DMS53 (cell line): ENCODE measurements around the gene SPDYE1.

Experiments used
- DNase-seq: peaks from one replicate; lab custom pipeline; 2025; lab: John Stamatoyannopoulos, UW

The SPDYE1 gene

GRCh38 chr7:44044315-44045225 lies 46.9 kb downstream of the SPDYE1 start, which contains the start of gene DBNL:
DBNL (plus strand) TSS chr7:44044702; CDS start chr7:44044738, 36 bp downstream.
- DNase-seq = peak; percentile 97

- no peak for DNase-seq
Measured at GRCh38 chr7:44045226-44046014, 47.7 kb downstream of the SPDYE1 start.

- no peak for DNase-seq
Measured at GRCh38 chr7:44046321-44047061, 48.8 kb downstream of the SPDYE1 start.

GRCh38 chr7:44048031-44048795 lies 50.5 kb downstream of the SPDYE1 start:
- DNase-seq = no peak

GRCh38 chr7:44050121-44050914 lies 52.6 kb downstream of the SPDYE1 start:
- DNase-seq = no peak

- DNase-seq = no peak
Measured at GRCh38 chr7:44050915-44051560, 53.3 kb downstream of the SPDYE1 start.

- no peak for DNase-seq
Measured at GRCh38 chr7:44051611-44052220, 54.0 kb downstream of the SPDYE1 start.

- DNase-seq = no peak
Measured at GRCh38 chr7:44052771-44053365, 55.2 kb downstream of the SPDYE1 start.

GRCh38 chr7:44056681-44057080 lies 59.0 kb downstream of the SPDYE1 start:
- DNase-seq = no peak

- no peak for DNase-seq
Measured at GRCh38 chr7:44057181-44057848, 59.6 kb downstream of the SPDYE1 start.

- no peak for DNase-seq
Measured at GRCh38 chr7:44057849-44058758, 60.4 kb downstream of the SPDYE1 start.

- no peak for DNase-seq
Measured at GRCh38 chr7:44058759-44059218, 61.1 kb downstream of the SPDYE1 start.

- DNase-seq = no peak
Measured at GRCh38 chr7:44059219-44060090, 61.8 kb downstream of the SPDYE1 start.
